NCI-H1048 (cell line): Measurements from ENCODE around the gene BICD1.

Source experiments
- DNase-seq: peaks from one replicate; lab custom pipeline; 2025; lab: John Stamatoyannopoulos, UW

The BICD1 gene

GRCh38 chr12:32102234-32102633, 4.4 kb upstream of the BICD1 start:
- DNase-seq = no peak

GRCh38 chr12:32104572-32105355, 1.9 kb upstream of the BICD1 start:
- DNase-seq = no peak

GRCh38 chr12:32105986-32106516, 596 bp upstream of the BICD1 start:
- no peak for DNase-seq

- DNase-seq = no peak
Observed at GRCh38 chr12:32107359-32108267, 966 bp downstream of the BICD1 start.

GRCh38 chr12:32108787-32109186, 2.1 kb downstream of the BICD1 start:
- DNase-seq = no peak

- DNase-seq = no peak
Observed at GRCh38 chr12:32110417-32110816, 3.8 kb downstream of the BICD1 start.

- no peak for DNase-seq
Observed at GRCh38 chr12:32110942-32111341, 4.3 kb downstream of the BICD1 start.

- no peak for DNase-seq
Observed at GRCh38 chr12:32115404-32116104, 8.9 kb downstream of the BICD1 start.

- no peak for DNase-seq
Observed at GRCh38 chr12:32116897-32117296, 10.2 kb downstream of the BICD1 start.

GRCh38 chr12:32117316-32117715, 10.7 kb downstream of the BICD1 start:
- DNase-seq = no peak

- no peak for DNase-seq
Observed at GRCh38 chr12:32118806-32119205, 12.2 kb downstream of the BICD1 start.

GRCh38 chr12:32120419-32120818, 13.8 kb downstream of the BICD1 start:
- DNase-seq = no peak

- no peak for DNase-seq
Observed at GRCh38 chr12:32124637-32125036, 18.0 kb downstream of the BICD1 start.

GRCh38 chr12:32125455-32126084, 18.9 kb downstream of the BICD1 start:
- no peak for DNase-seq

- DNase-seq = no peak
Observed at GRCh38 chr12:32126720-32127119, 20.1 kb downstream of the BICD1 start.

- no peak for DNase-seq
Observed at GRCh38 chr12:32131666-32132065, 25.0 kb downstream of the BICD1 start.

- DNase-seq = no peak
Observed at GRCh38 chr12:32134101-32134888, 27.6 kb downstream of the BICD1 start.

- no peak for DNase-seq
Observed at GRCh38 chr12:32135967-32136366, 29.3 kb downstream of the BICD1 start.

- no peak for DNase-seq
Observed at GRCh38 chr12:32136404-32136803, 29.8 kb downstream of the BICD1 start.

- no peak for DNase-seq
Observed at GRCh38 chr12:32139064-32139421, 32.4 kb downstream of the BICD1 start.

GRCh38 chr12:32140877-32141276, 34.2 kb downstream of the BICD1 start:
- DNase-seq = no peak
